A673 (cell line): Measurements from ENCODE around the gene AGPAT3.

Source experiments
- EZH2 ChIP-seq: fragments of 200-600 bp; sonication (generic); IDR thresholded peaks from 2 replicates; pipeline ENCODE4 v1.6.1; 2017; ENCODE audit warnings: borderline replicate concordance, low read depth, mild to moderate bottlenecking, mixed read lengths, antibody characterized with exemption, low read length; ENCODE audit not compliant: poor library complexity, severe bottlenecking
- TF ChIP-seq, protein P1 (sequence below): fragments of 300-800, 200-600 bp; sonication (generic); conservative IDR thresholded peaks from 2 replicates; pipeline ENCODE4 v1.5.1; 2017; ENCODE audit warnings: low read depth, mild to moderate bottlenecking, antibody characterized with exemption, low read length, moderate library complexity, mixed read lengths

- TF ChIP-seq, protein P1, sequence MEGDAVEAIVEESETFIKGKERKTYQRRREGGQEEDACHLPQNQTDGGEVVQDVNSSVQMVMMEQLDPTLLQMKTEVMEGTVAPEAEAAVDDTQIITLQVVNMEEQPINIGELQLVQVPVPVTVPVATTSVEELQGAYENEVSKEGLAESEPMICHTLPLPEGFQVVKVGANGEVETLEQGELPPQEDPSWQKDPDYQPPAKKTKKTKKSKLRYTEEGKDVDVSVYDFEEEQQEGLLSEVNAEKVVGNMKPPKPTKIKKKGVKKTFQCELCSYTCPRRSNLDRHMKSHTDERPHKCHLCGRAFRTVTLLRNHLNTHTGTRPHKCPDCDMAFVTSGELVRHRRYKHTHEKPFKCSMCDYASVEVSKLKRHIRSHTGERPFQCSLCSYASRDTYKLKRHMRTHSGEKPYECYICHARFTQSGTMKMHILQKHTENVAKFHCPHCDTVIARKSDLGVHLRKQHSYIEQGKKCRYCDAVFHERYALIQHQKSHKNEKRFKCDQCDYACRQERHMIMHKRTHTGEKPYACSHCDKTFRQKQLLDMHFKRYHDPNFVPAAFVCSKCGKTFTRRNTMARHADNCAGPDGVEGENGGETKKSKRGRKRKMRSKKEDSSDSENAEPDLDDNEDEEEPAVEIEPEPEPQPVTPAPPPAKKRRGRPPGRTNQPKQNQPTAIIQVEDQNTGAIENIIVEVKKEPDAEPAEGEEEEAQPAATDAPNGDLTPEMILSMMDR, result no peak
- TF ChIP-seq EZH2, result no peak
These were observed 22.3 kb upstream of the AGPAT3 start for GRCh38 chr21:43842742-43843141.
